ENCODE results near the gene LRRC7. TPM values are rescaled to one million over a fixed set of nuclear protein-coding genes. Genes with fewer than 3 reads are reported as not detected.

LRRC7 gene
- total and polyA plus RNA-seq, 2 of the 13 experiments (the other 11 are each of a cell fraction or from before 2014, with no cell fraction given), result not detected

DNA sequence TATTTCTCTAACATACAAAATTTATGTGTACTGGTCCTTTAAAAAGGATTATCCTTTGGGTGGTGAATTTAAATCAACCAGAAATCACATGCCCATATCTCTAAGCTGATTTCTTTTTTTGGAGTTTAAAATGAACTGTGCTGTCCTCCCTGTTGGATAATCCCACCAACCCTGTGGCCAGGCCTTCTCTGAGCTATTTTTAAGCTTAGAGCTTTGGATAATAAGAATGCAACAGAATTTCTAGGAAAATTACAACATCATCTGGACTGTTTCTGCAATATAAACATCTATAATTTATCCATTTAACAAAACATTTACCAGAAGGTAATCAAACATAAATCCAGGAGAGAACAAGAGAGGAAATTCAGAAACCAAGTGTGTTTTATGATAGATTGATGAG lies 549.3 kb downstream of the LRRC7 start:
- DNase-seq (ENCODE audit: low spot score) (no peak), ATAC-seq (no peak)
- in situ Hi-C loops (cut with HindIII; ENCODE audit: extremely low pct_ligation_motif_present, low pct_unique_long_range_greater_than_20kb), result no loop called here

GRCh38 chr1:70134148-70134547 lies 566.4 kb downstream of the LRRC7 start:
- FAIRE-seq, result no peak
- TF ChIP-seq, protein P1, sequence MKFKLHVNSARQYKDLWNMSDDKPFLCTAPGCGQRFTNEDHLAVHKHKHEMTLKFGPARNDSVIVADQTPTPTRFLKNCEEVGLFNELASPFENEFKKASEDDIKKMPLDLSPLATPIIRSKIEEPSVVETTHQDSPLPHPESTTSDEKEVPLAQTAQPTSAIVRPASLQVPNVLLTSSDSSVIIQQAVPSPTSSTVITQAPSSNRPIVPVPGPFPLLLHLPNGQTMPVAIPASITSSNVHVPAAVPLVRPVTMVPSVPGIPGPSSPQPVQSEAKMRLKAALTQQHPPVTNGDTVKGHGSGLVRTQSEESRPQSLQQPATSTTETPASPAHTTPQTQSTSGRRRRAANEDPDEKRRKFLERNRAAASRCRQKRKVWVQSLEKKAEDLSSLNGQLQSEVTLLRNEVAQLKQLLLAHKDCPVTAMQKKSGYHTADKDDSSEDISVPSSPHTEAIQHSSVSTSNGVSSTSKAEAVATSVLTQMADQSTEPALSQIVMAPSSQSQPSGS (CRISPR knock-in tag; IDR thresholded peaks at IDR 0.05), result no peak
- TF ChIP-seq GZF1 (CRISPR knock-in tag; IDR thresholded peaks at IDR 0.05), result no peak
- TF ChIP-seq TEAD2 (CRISPR knock-in tag; IDR thresholded peaks at IDR 0.05), result no peak
- no peak for TF ChIP-seq PATZ1 (CRISPR knock-in tag; IDR thresholded peaks at IDR 0.05)
- TF ChIP-seq, protein P2, sequence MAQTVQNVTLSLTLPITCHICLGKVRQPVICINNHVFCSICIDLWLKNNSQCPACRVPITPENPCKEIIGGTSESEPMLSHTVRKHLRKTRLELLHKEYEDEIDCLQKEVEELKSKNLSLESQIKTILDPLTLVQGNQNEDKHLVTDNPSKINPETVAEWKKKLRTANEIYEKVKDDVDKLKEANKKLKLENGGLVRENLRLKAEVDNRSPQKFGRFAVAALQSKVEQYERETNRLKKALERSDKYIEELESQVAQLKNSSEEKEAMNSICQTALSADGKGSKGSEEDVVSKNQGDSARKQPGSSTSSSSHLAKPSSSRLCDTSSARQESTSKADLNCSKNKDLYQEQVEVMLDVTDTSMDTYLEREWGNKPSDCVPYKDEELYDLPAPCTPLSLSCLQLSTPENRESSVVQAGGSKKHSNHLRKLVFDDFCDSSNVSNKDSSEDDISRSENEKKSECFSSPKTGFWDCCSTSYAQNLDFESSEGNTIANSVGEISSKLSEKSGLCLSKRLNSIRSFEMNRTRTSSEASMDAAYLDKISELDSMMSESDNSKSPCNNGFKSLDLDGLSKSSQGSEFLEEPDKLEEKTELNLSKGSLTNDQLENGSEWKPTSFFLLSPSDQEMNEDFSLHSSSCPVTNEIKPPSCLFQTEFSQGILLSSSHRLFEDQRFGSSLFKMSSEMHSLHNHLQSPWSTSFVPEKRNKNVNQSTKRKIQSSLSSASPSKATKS (CRISPR knock-in tag; IDR thresholded peaks at IDR 0.05), result no peak
- TF ChIP-seq NRL (CRISPR knock-in tag; IDR thresholded peaks at IDR 0.05; ENCODE audit: borderline replicate concordance), result no peak
- no peak for TF ChIP-seq NCOA5 (CRISPR knock-in tag; IDR thresholded peaks at IDR 0.05)

More for the DNA sequence above, 549.3 kb downstream of the LRRC7 start:
- no peaks in the 10 kb centered on the region; a peak in 1 of 5 replicates for H3K27me3 ChIP-seq (ENCODE audit: control insufficient read depth in 1 of 2, insufficient read depth in 2 of 2, low read length in 2 of 2)
- H3K4me1 ChIP-seq (ENCODE audit: insufficient read depth, low read length), result no peaks in the 10 kb centered on the region
- no peak overlapping the region for H3K4me2 ChIP-seq (ENCODE audit: low read depth, low read length)
- no peak overlapping the region for H3K9ac ChIP-seq (ENCODE audit: insufficient read depth, low read depth, low read length)
- CTCF ChIA-PET (ENCODE audit: low intra/inter-chr PET ratio, low total read pairs), result no interaction called here
- no peak for TF ChIP-seq TIGD3 (CRISPR knock-in tag; IDR thresholded peaks at IDR 0.05; ENCODE audit: borderline replicate concordance)
- no peak for TF ChIP-seq SOX5 (CRISPR knock-in tag; IDR thresholded peaks at IDR 0.05; ENCODE audit: borderline replicate concordance)
- no peak for TF ChIP-seq RXRA (CRISPR knock-in tag; IDR thresholded peaks at IDR 0.05)
- no peak for TF ChIP-seq ZSCAN20 (CRISPR knock-in tag; IDR thresholded peaks at IDR 0.05; ENCODE audit: borderline replicate concordance)
- no peak for TF ChIP-seq ZNF75D (CRISPR knock-in tag; IDR thresholded peaks at IDR 0.05; ENCODE audit: borderline replicate concordance)
- no peaks in the 10 kb centered on the region for H3K79me2 ChIP-seq (ENCODE audit: insufficient read depth, low read length)
- no peak overlapping the region for H3K27ac ChIP-seq (ENCODE audit: extremely low read length, insufficient read depth, low read length)
- intact Hi-C loops (cut with micrococcal nuclease; ENCODE audit: unreplicated experiment), result no loop called here
- no peak overlapping the region for H3K4me3 ChIP-seq (replicated peaks in 1 of 3; ENCODE audit: insufficient read depth in 1 of 3, low read depth in 2 of 3, low read length in 3 of 3)
- H3K36me3 ChIP-seq (replicated peaks in 1 of 2; ENCODE audit: control insufficient read depth in 1 of 2, insufficient read depth in 2 of 2, low read length in 2 of 2), result no peaks in the 10 kb centered on the region
- POLR2A ChIA-PET, result no interaction called here
- no peaks in the 10 kb centered on the region for H4K20me1 ChIP-seq (ENCODE audit: insufficient read depth, low read length)
- H3K9me3 ChIP-seq (ENCODE audit: low read length), result no peaks in the 10 kb centered on the region
- FAIRE-seq, result no peak
- H2AFZ ChIP-seq (ENCODE audit: low read length), result no peak overlapping the region
- BruUV-seq (replicated peaks), result no TSS peak

More at GRCh38 chr1:70134148-70134547, 566.4 kb downstream of the LRRC7 start:
- no peak overlapping the region for H3K27ac ChIP-seq (ENCODE audit: extremely low read length, insufficient read depth, low read length)
- H3K36me3 ChIP-seq (replicated peaks in 1 of 2; ENCODE audit: control insufficient read depth in 1 of 2, insufficient read depth in 2 of 2, low read length in 2 of 2), result no peaks in the 10 kb centered on the region
- ChIA-PET POLR2A (no interaction called here), CTCF (ENCODE audit: low intra/inter-chr PET ratio, low total read pairs) (no interaction called here)
- no peak overlapping the region for H3K9ac ChIP-seq (ENCODE audit: insufficient read depth, low read depth, low read length)
- DNase-seq (ENCODE audit: low spot score), result no peak
- peaks cover 0 to 3% of the 10 kb centered on the region in 2 experiments; a peak in 1 of 5 replicates for H3K27me3 ChIP-seq (ENCODE audit: control insufficient read depth in 1 of 2, insufficient read depth in 2 of 2, low read length in 2 of 2)
- no peaks in the 10 kb centered on the region for H3K79me2 ChIP-seq (ENCODE audit: insufficient read depth, low read length)
- in situ Hi-C loops (cut with HindIII; ENCODE audit: extremely low pct_ligation_motif_present, low pct_unique_long_range_greater_than_20kb), result loop anchor here (5.0 kb wide), 1 partner anchor 353 kb away; no protein-coding TSS in a partner anchor
- intact Hi-C loops (cut with micrococcal nuclease; ENCODE audit: unreplicated experiment), result no loop called here
- no peaks in the 10 kb centered on the region for H4K20me1 ChIP-seq (ENCODE audit: insufficient read depth, low read length)
- BruUV-seq (replicated peaks), result no TSS peak
- no peak for ATAC-seq
- no peak overlapping the region for H2AFZ ChIP-seq (ENCODE audit: low read length)
- WGBS (ENCODE audit: low lambda C conversion rate), result 15% methylated on average over 3 of the region's 3 CpGs
- no peak overlapping the region for H3K4me3 ChIP-seq (replicated peaks in 1 of 3; ENCODE audit: insufficient read depth in 1 of 3, low read depth in 2 of 3, low read length in 3 of 3)
- H3K4me2 ChIP-seq (ENCODE audit: low read depth, low read length), result no peak overlapping the region
- H3K4me1 ChIP-seq (ENCODE audit: insufficient read depth, low read length), result peaks cover 19% of the 10 kb centered on the region
- H3K9me3 ChIP-seq (ENCODE audit: low read length), result no peaks in the 10 kb centered on the region

All from HepG2 (cell line).